ENCODE data around the gene SOAT1.
"Not testable (repeated sequence)": the region's sequence is repeated elsewhere in the genome, so short reads cannot be mapped to it uniquely, and the experiment has no call there.

SOAT1 gene

DNA sequence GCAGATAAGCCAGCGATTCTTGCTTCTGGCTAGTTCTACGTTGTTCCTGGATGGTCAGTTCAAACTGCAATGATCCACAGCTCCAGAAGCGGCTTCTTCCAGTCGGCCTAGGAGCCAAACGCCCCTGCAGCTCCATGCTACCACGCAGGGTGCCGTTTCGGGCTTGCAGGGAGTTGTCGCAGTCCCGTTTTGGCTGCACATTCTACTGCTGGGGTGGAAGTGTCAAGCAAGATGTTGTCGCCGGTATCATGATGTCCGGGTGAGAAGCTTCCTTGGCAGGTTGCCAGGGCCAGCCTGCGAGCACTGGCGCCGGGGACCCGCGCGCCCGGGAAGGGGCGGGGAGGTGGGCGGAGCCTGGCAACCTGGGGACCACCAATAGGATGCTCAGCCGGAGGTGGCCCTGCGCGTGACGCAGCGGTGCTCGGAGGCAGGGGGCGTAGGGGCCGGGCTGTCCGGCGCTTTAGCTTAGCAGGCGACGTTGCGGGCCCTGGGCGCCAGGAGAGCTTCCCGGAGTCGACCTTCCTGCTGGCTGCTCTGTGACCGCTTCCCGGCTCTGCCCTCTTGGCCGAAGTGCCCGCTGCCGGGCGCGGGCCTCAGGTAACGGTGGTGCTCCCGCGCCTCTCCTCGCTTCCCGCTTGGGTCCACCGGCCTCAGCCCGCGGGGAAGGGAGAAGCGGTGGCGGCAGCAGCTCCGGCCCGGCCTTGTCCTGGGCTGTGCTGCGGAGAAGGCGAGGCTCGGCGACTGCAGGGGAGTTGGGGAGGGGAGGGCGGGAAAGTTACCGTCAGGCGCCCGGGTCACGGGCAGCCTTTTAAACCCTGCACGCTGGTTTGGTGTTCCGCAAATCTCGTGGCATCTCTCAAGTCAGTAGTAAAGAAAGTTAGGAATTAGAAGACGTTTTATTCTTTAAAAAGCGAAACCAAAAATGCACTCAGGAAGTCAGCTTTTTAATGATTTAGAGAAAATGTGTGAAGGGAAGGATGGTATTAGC, at the start of gene SOAT1:
SOAT1 (plus strand) TSS at position 458 of the 988 bp plus-strand sequence. CDS start 8,888 bp downstream, outside the sequence.
- DNase-seq: peak; percentile 96

- DNase-seq: not testable (repeated sequence)
Measured at GRCh38 chr1:179245426-179245825, 48.2 kb upstream of the SOAT1 start.

- DNase-seq: no peak
Measured at GRCh38 chr1:179247923-179248322, 45.7 kb upstream of the SOAT1 start.

DNA sequence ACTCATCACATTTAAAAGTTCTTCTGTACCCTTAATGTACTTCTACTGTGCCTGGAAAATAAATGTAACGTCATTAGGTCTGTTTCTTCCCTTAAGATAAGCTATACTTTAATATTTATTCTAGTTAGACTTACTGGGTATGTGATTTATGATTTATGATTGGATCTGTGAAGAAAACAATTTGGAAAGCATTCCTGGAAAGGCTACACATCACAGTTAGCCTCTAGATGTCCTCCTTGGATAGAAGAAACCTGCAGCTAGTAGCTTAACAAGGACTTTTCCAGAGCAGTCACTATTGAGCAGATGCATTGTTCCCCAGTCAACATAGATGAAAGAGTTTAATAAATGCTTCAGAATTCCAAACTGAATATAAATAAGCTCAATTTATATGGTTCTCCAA, 41.9 kb upstream of the SOAT1 start:
- DNase-seq: no peak

DNA sequence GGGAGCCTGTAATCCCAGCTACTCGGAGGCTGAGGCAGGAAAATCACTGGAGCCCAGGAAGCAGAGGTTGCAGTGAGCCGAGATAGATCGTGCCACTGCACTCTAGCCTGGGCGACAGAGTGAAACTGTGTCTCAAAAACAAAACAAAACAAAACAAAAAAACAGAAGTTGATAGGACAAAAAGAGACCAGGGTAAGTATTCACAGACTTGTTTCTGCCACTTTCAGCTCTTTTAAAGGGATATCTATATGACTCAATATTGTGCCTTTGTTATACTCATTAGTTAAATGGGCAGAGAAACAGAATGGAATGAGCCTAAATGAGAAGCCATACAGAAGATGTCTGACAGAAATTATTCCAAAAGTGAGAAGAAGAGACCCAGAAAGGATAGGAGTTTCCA, 41.0 kb upstream of the SOAT1 start:
- DNase-seq: no peak

- no peak for DNase-seq
Measured at GRCh38 chr1:179253286-179253972, 40.2 kb upstream of the SOAT1 start.

DNA sequence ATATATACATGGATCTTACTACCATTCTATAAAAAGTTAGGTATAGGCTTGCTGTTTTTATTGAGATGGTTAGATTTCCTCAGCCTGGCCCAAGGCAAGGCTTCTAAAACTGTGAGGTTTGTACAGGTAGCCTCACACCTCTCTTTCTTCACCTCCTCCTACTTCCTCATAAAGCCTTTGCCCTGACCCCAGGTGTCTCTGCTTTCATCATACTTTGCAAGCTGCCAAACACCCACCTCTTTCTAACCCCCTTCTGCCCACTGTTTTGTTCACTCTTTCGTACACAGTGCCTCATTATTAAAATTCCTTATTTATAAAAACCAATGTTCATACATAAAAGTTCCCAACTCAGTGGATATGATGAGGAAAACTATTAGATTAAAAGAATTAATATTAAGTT, 31.4 kb upstream of the SOAT1 start:
- no peak for DNase-seq

GRCh38 chr1:179263121-179263520, 30.5 kb upstream of the SOAT1 start:
- no peak for DNase-seq

GRCh38 chr1:179264507-179264906, 29.1 kb upstream of the SOAT1 start:
- no peak for DNase-seq

DNA sequence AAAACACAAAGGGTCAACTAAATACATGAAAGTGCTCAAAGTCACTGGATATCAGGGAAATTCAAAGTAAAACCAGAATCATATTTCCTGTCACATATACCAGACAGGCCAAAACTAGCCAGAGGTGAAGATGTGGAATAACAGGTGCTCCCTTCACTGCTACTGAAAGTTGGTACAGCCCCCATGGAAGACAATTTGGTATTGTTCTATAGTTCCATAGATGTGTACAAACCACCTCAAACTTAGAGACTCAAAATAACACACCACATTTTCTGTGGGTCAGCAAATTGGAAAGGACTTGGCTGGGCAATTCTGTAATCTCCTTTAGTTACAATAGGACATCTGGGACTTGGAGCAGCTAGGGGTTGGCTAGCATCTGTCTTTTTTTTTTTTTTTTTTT, 24.5 kb upstream of the SOAT1 start:
- DNase-seq: no peak

GRCh38 chr1:179274424-179274823, 19.2 kb upstream of the SOAT1 start:
- DNase-seq: not testable (repeated sequence)

DNA sequence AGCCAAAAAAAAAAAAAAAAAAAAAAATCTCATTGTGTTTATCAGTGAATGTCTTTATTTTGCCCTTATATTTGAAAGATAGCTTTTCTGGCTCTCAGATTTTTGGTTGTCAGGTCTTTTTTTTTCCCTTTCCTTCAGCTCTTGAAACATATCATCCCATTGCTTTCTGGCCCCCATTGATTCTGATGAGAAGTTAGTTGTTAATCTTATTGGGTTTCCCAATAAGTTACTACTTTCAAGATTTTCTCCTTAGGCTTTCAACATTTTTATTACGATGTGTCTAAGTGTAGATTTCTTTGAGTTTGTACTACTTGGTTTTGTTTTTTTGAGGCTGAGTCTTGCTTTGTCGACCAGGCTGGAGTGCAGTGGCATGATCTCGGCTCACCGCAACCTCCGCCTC, 14.7 kb upstream of the SOAT1 start:
- DNase-seq: no peak

DNA sequence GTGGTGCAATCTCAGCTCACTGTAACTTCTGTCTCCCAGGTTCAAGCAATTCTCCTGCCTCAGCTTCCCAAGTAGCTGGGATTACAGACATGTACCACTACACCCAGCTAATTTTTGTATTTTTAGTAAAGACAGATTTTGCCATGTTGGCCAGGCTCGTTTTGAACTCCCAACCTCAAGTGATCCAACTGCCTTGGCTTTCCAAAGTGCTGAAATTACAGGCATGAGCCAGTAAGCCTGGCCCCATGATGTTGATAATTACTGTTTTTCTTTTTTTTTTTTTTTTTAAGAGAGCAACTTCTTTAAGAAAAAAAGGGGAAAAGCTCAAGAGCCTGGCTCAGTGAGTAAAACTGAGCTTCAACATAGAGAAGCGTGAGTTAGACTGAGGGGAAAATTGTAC, 9.6 kb upstream of the SOAT1 start:
- DNase-seq: no peak

DNA sequence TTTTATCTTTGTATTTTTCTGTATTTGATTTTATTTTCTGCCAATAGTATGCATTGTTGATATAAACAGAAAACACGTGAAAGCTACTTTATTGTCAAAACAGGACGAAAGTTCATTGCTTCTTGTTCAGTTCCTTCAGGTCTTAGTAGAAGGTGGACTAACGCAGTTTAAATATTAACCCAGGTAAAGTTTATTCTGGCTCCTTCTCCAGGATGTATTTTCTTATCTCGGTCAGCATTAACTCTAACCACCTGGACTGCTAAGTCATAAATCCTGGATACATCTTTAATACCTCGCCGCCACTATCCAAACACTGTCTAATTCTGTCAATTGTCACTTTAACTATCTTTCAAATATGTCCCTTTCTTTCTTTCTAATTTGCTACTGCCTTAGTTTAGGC, 5.7 kb upstream of the SOAT1 start:
- DNase-seq: no peak

GRCh38 chr1:179288977-179289376, 4.6 kb upstream of the SOAT1 start:
- no peak for DNase-seq

DNA sequence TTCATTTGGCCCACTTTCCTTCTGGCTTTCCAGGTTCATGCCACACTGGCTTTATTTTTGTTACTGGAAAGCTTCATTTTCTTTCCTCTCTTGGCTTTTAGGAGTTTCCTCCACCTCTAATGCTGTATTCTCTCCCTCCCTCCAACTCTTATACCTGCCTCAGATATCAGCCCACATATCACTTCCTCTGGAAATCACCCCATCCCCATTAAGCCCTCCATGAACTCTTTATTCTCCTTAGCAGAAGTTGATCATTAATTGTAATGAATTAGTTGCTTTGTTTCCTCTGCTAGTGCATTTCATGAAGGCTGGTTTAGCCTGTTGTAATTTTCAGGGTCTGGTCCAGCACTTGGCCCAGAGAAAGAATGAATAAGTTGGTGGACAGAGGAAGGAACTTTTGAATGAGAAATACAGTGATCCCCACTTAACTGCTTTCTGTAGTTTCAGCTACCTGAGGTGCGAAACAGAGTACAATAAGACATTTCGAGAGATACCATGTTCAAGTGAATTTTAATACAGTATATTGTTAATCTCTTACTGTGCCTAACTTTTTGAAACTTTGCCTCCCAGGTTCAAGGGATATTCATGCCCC, 1.7 kb downstream of the SOAT1 start:
- DNase-seq: no peak

- DNase-seq: no peak
Measured at GRCh38 chr1:179296356-179297104, 2.9 kb downstream of the SOAT1 start.

DNA sequence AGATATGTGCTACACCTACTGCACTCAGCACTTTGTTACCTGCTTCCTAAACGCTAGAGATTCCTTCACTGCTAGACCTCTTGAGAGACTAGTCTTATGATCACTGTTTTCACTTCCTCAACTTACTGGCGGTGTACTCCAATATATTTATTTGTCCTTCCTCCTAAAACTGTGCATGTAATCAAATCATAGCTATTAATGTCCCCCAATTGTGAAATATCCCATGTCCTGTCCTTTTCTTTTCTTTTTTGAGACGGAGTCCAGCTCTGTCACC, 3.4 kb downstream of the SOAT1 start:
- no peak for DNase-seq

GRCh38 chr1:179298952-179299351, 5.4 kb downstream of the SOAT1 start:
- DNase-seq: no peak

- no peak for DNase-seq
Measured at GRCh38 chr1:179300112-179300511, 6.5 kb downstream of the SOAT1 start.

GRCh38 chr1:179302070-179302469, 8.5 kb downstream of the SOAT1 start:
- DNase-seq: no peak

DNA sequence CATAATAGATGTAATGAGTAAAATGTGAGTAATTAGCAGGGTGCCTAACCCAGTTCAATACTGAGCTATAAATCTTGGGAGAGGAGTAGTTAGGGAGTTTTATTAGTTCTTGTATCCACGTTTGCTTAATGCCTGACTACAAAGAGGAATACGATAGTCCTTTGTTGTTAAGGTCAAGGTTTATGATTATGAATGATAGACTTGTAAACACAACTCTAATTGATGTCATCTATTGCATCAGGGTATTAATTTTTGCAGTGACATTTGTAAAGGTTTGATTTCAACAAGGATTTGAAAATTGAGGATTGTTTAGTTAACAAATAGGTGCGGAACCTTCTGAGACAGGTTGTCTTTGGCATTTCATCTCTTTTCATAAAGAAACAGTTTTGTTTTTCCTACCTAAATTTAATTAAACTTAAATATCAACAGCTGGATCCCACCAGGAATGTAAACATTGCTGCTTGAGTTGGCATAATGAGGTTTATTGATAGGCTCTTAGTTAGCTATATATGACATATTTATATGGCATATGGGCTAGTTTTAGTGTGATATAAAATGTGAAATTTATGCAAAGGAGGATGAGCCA, 9.7 kb downstream of the SOAT1 start:
- DNase-seq: no peak

DNA sequence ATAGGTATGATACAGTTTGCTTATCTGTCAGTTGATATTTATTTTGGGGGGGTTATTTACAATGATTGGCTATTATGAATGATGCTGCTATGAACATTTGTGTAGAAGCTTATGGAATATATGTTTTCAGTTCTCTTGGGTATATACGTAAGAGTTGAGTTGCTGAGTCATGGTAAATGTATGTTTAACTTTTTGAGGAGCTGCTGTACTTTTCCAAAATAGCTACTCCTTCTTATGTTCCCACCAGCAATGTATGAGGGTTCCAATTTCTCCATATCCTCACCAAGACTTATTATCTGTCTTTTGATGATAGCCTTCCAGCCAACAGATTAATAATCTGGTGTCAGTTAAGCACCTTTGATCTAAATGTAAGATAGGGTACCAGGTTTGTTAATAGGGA, 11.9 kb downstream of the SOAT1 start:
- DNase-seq: no peak

Measured in left hindlimb (tissue), 1 donor.